Retinal pigment epithelial cell (primary cell): ENCODE results near the gene NDFIP2.
"Not testable (repeated sequence)": the region's sequence is repeated elsewhere in the genome, so short reads cannot be mapped to it uniquely, and the experiment has no call there.

Source experiments
- DNase-seq: peaks from one replicate; pipeline ENCODE4 v3.0.0-alpha.2; 2010; ENCODE audit warnings: low read depth
- H3K4me3 ChIP-seq: 2 replicates; pipeline ENCODE4 v1.5.1; 2011; ENCODE audit warnings: mild to moderate bottlenecking, low read length, control low read depth, moderate library complexity
- CTCF ChIP-seq: conservative IDR thresholded peaks from 2 replicates; pipeline ENCODE4 v1.5.1; 2011; ENCODE audit warnings: low read depth, low read length, control low read depth, inconsistent platforms

The NDFIP2 gene

GRCh38 chr13:79589603-79590393 is 108.8 kb downstream of the NDFIP2 start:
- no peak overlapping the region for H3K4me3 ChIP-seq
- DNase-seq: no peak

GRCh38 chr13:79590394-79590676 is 109.4 kb downstream of the NDFIP2 start:
- DNase-seq: no peak
- H3K4me3 ChIP-seq: no peak overlapping the region
- TF ChIP-seq CTCF: no peak

More at GRCh38 chr13:79589603-79590393, 108.8 kb downstream of the NDFIP2 start:
- no peak for TF ChIP-seq CTCF

- no peak overlapping the region for H3K4me3 ChIP-seq
- TF ChIP-seq CTCF: no peak
- DNase-seq: no peak
Measured at GRCh38 chr13:79591493-79591892, 110.5 kb downstream of the NDFIP2 start.

GRCh38 chr13:79593121-79593520 is 112.2 kb downstream of the NDFIP2 start:
- H3K4me3 ChIP-seq: no peak overlapping the region
- TF ChIP-seq CTCF: no peak
- DNase-seq: peak; percentile 4

- TF ChIP-seq CTCF: no peak
- no peak overlapping the region for H3K4me3 ChIP-seq
- DNase-seq: no peak
Measured at GRCh38 chr13:79593641-79594275, 112.8 kb downstream of the NDFIP2 start.

GRCh38 chr13:79600146-79600545 is 119.2 kb downstream of the NDFIP2 start:
- H3K4me3 ChIP-seq, DNase-seq: not testable (repeated sequence)

- peak; percentile 6 for DNase-seq
- no peak for TF ChIP-seq CTCF
- no peak overlapping the region for H3K4me3 ChIP-seq
Measured at GRCh38 chr13:79602936-79603335, 122.0 kb downstream of the NDFIP2 start.
